UCSD-AML1 (cell line): ENCODE data around the gene PIGA.
A peak's percentile ranks its signal among the peaks of the same experiment; 100 is the strongest.
"Not testable (repeated sequence)": the region's sequence is repeated elsewhere in the genome, so short reads cannot be mapped to it uniquely, and the experiment has no call there.

ENCODE experiments used
- DNase-seq: peaks from one replicate; lab custom pipeline; 2025; ENCODE audit not compliant: unreplicated experiment; lab: John Stamatoyannopoulos, UW

PIGA gene

DNA sequence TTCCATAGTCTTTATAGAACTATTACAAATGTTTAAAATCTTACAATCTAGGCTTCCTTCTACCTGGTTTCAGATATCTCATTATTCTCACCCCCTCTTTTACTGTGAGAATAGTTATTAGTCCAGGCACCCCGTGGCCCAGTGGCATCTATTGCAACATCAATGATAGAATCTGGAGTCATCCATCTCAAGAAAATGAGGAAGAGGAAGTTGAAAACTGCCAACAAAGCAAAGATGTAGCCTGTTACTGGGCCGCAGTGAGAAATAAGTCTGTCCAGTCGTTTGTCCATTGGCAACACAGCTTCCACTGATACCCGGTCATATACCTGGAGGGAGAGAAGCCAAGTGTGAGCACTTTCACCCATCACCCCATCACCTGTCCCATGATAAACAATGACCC is 13.9 kb downstream of the PIGA start:
- no peak for DNase-seq

DNA sequence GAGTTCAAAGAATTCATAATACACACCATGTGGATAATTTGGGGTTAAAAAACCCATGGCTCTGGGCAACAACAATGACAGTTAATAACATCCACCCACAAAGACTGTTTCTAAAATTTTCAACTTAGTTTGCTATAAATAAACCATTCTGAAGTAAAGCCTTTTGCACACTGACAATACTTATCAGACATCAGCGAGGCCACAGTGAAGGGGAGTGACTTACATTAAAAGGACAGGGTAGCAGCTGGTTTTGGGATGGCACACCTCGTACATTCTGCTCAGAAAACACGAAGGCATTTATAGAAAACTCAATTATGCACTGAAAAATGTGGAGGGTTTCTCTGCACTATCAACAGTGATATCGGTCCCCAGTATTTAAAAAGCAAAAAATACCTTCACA is 15.0 kb downstream of the PIGA start:
- no peak for DNase-seq

DNA sequence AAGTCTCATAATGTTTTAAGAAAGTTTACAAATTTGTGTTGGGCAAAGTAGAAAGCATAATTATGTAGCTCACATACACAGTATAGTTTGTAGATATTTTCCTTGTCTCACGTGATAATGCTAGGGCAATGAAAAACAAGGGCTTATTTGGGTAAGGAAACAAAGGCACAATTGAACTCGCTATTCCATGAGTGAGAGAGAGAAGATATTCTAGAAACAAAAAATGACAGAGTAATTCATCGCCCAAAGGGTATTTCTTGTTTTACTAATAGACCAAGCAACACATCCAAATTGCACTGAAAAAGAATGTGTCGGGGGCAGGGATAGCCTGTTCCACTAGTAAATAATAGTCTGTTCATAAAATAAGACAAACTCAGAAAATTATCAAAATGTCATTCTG is 16.2 kb downstream of the PIGA start:
- no peak for DNase-seq

DNA sequence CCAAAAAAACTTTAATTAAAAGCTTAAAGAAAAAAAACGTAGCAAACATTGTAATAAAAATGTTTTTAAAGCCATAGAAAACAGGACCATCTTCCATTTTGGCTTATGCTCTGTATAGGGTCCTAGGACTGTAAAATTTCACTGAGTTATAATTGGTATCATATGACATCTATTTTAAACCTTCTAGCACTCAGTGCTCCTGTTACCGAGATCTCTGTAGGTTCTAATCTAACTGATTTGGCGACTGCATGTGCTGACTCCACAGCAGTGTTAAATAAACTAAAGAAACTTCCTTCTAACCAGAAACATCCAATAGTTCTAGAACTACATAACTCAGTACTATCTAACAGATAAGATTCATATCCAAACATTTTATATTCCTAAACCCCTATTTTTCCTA is 19.8 kb downstream of the PIGA start, which contains the start of gene ASB11:
TSS of gene ASB11 (minus strand) at position 132 of the 400 bp plus-strand sequence. CDS start at position 97, 35 bp downstream.
- no peak for DNase-seq

DNA sequence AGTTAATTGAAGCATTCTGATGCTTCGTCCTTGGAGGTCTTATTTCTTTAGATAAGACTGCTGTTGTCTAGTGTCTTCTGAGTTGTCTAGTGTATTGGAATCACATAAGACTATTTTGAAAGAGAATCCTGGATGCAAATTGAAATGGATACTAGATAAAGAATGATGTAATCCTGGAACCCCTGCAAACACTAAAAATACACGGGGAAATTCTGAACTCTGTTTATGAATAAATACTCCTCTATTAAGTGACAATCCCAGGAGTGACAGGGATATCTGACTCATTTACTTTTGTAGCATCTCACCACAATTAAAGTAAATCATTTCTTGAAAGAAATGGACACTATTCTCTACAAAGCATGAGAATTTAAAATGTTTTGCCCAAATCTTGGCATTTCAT is 20.9 kb downstream of the PIGA start:
- DNase-seq: no peak

DNA sequence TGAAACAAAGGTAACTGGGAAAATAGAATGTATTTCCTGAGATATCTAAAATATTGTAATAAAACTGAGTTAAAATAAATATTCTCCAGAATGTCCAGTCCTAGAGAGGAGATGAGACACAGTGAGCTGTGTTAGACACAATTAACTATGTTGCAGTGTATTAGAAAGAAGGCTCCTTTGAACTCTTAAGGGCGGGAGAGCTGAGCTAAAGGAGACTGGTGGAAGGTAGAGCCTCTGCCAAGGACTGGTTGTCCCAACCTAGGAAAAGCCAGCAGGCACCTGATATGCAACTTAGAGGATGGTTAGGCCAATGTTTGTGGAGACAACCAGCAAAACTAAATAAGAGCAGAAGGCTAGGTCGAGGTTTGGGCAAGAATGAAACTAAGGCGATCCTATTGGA is 24.2 kb downstream of the PIGA start:
- no peak for DNase-seq

DNA sequence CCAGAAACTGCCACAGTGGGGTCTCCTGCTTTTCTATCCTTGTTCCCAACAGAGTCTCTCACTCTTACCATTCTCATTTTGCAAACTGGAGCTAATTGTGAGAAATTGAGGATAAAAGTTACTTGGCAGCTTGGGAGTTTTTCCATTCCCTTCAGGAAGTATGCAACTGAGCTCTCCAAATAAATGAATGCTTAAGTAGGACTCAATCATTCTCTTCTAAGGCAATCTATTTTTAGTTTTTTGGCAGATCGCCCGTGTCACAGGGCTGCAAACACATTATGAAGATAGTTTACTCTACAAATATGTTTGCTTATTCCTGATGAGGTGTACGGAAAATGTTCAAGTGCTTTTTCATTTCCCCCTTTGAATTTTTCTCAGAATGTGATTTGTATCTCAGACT is 25.2 kb downstream of the PIGA start:
- DNase-seq: no peak

DNA sequence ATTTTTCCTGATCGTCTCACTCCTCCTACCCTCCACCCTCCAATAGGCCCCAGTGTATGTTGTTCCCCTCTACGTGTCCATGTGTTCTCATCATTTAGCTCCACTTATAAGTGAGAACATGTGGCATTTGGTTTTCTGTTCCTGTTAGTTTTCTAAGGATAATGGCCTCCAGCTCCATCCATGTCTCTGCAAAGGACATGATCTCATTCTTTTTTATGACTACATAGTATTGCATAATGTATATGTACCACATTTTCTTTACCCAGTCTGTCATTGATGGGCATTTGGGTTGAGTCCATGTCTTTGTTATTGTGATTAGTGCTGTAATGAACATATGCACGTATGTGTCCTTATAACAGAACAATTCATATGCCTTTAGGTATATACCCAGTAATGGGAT is 29.4 kb downstream of the PIGA start:
- DNase-seq: not testable (repeated sequence)

DNA sequence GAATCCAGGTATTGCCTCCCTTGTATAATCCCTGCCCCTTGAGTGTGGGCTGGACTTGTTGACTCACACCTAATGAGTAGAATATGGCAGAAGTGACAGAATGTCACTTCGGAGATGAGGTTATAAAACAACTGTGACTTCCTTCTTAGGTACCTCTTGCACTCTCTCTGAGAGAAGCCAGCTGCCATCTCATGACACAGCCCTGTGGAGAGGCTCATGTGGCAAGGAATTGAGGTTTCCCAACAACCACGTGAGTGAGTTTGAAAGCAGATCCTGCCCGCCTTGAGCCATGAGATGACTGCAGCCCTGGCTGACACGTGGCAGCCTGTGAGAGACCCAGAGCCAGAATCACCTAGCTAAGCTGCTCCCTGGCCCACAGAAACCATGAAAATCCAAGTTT is 33.4 kb downstream of the PIGA start:
- peak; percentile 16 for DNase-seq

DNA sequence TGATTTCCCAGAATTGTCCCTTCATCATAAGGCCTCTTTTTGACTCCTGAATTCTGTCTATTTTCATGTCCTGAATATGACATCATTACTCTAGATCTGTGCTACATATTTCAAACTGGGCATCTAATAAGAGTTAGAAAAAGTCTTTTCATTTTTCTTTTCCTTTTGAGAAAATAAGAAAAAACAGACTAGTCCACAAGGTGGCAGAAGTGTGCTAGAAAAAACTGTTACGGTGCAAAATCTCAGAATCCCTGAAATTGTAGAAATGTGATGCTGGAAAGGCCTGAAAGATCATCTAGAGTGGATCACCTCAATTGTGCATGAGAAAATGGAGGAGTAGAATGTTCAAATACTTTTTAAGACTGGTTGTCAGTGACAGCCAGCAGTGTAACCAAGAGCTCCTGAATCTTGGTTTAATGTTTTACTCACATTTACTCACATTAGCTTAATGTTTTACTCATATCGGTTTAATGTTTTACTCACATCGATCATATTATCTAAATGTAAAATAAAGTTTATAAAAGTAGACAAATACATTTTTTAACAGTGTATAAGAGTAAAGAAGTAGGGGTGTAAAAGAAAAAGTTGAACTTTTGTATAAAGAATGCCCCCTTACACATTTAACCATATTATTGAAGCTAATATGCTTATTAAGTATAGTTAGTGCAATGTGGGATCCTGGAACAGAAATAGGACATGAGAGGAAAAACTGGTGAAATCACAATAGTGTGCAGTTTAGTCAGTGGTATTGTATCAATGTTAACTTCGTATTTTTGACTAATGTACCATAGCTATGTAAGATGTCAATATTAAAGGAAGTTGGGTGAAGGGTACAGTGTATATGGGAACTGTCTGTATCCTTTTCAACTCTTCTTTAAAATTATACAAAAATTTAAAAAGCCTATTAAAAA is 35.1 kb downstream of the PIGA start:
- no peak for DNase-seq

DNA sequence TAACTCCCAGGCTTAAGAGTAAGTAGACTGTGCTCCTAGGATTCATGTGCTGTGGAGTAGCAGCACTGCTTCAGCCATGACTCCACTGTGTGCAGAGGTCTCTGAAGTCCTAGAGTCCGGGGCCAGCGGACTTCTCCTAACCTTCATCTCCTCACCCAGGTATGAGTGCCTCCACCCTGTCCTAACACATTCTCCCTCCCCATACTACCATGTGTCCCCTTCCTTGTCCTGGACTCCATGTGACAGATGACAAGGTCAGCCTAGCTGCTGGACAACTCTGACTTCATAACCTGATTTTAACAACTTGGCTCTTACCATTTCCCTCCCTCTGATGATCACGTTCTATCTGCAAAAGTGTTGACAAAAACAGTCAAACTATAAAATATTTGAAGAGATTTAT is 36.5 kb downstream of the PIGA start:
- DNase-seq: no peak

DNA sequence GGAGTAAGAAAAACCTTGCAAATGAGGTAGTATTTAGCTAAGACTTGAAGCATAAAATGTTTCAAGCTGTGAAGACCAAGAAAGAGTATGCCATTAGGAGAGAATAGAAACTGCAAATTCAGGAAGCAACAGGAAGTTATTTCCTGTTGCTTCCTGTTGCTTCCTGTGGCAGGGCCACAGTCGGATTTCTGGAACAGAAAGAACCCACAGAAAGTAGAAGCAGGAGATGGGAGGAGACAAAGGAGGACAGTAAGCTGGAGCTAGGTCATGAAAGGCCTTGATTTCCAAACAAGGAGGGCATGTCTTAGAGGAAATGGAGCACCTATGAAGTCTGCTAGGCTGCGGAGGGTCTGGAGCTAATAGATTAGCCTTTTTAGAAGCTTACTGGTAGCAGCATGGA is 37.1 kb downstream of the PIGA start:
- DNase-seq: no peak

DNA sequence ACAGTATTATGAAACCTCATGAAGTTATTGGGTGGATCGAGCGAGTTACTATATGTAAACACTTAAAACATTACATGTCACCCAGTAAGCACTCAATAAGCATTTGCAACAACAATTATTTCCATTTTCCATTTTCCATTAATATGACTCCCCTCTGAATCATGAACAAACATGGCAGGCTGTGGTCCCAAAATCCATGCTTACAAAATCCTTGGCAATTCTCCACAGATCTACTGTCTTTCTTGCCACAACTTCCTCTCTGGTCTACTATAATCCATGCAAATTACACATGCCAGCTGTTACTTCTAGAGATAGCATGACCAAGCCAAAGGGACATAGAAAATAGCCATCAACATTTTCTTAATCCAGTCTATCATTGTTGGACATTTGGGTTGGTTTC is 41.9 kb downstream of the PIGA start:
- DNase-seq: no peak

DNA sequence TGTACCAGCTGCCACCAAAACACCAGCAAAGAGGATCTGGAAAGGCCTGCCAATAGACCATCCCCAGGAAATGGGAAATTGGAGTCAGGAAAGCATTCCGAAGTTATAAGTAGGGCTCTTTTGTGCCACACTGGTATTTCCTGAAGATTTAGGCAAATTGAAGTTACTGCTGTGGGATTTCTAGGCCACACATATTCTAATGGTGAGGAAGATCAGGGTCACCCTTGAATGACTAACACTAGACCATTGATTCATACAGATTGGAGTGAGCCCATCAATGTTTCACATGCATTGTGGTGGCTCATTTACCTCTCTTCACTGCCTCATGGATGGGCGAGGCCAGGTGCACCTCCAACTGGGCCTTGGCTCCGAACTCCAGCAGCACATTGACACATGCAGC is 42.5 kb downstream of the PIGA start:
- no peak for DNase-seq

DNA sequence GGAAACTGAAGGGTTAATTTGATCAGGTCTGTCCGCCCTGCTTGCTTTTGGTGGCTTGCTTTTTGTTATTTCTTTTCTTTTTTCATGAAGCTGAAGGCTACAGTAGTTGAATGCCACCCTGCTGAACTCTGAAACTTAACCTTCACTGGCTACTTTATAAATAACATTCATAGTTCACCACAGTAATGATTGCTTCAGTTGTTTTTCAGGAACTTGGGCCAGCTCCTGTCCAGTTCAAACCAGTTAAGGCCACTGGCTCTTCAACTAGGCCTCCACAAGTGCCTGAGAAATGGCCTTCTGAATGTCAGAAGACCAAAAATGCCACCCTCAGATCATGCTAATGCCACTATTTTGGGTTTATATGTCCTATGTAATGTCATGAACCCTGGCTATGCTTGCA is 57.7 kb downstream of the PIGA start:
- no peak for DNase-seq

DNA sequence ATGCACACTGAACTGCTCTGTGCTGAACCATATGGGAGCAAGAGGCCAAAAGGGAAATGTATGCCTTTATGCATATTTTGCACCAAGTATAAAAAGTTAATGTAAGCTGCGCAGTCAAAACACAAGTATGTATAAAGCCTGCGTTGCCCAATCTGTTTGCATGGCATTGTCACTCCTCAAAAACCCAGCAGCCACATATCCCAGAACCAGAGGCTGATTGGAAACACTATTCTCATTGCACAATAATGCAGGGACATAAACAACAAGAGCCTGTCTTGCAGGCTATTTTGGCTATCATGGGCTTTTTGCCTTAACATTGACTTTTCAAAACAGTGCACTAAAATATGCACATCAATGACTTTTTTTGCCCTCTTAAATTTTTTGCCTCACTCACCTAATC is 60.4 kb downstream of the PIGA start:
- DNase-seq: no peak

DNA sequence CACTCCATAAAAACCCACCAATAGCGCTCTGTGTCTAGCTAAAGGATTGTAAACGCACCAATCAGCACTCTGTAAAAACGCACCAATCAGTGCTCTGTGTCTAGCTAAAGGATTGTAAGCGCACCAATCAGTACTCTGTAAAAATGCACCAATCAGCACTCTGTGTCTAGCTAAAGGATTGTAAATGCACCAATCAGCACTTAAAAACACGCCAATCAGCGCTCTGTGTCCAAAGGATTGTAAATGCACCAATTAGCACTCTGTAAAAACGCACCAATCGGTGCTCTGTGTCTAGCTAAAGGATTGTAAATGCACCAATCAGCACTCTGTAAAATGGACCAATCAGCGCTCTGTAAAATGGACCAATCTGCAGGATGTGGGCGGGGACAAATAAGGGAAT is 62.0 kb downstream of the PIGA start:
- not testable (repeated sequence) for DNase-seq

DNA sequence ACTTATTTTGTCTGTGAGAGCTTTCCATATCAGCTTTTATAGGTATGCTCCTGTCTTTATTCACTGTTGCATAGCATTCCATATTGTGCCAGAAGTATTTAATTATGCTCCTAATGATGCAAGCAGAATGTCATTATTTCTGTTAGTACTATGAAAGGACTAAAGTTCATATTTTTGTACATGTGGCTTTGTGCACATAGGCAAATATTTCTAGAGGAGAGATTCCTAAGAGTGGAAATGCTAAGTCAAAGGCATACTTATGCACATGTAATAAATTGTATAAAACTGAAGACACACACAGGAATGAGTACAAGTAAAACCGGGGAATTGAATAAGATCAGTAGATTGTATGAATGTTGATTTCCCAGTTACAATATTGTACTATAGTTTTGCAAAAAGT is 63.6 kb downstream of the PIGA start:
- DNase-seq: no peak

DNA sequence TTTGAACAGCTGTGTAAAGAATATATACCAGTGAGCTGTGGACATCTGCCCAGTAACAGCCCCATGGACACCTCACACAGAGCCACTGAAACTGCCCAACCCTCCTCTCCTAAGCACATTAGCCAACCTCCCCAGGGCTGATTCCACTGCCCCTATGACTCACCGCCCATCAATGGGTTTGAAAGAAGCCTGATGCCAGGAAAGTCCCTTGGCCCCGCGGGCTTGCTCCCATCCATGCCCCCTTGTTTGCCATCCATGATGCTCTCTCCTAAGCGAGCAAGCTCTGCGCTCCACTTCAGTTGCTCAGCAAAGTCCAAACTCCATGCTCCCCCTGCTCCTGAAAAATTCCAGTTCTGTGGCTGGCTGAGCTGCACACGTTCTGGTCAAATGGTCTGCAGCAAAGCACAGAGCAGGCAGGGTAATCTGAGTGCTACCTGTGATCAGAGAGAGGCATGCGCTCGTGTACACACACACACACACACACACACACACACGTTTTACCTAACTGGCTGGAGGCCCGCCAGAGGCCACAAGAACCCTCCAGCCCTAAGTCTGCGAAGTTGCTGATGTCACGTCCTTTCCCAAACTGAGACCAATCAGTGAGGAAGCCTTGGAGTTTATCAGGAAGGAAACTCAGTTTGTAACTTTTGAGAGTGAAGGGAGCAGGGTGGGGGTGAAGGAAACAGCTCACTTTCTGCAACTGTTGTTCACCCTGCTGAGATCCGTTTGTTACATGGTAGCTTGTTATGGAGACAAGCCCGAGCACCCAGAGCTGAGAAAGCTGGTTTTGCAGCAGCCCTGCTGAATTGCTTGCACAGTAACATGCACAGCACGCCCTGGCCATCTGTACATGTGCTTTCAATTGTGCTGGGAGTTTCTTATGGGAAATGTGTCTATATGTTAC is 65.5 kb downstream of the PIGA start, which contains the start of gene ASB9:
TSS of gene ASB9 (minus strand) at position 466 of the 904 bp plus-strand sequence. CDS start at position 257, 209 bp downstream.
- peak; percentile 48 for DNase-seq
